Neutrophil (primary cell): ENCODE data around the gene RCAN1.

Experiments used
- H3K27ac ChIP-seq: fragments of 200-600 bp; sonication (generic); 2 replicates; pipeline ENCODE4 v1.5.1; 2016; ENCODE audit warnings: mild to moderate bottlenecking, moderate library complexity
- H3K27me3 ChIP-seq: fragments of 200-600 bp; sonication (generic); 2 replicates; pipeline ENCODE4 v1.6.0; 2016; ENCODE audit warnings: mild to moderate bottlenecking
- H3K36me3 ChIP-seq: fragments of 200-600 bp; sonication (generic); 2 replicates; pipeline ENCODE4 v1.5.1; 2017
- H3K4me1 ChIP-seq, 2 experiments: fragments of 200-600 bp in 1 of 2; sonication (generic) in 1 of 2; 1 replicate in 1 of 2; 2 replicates in 1 of 2; pipeline versions ENCODE4 v1.5.1 to v1.6.1; 2013 to 2016; ENCODE audit warnings: low read depth in 1 of 2, low read length in 1 of 2, mild to moderate bottlenecking in 1 of 2, moderate library complexity in 1 of 2; ENCODE audit not compliant: control insufficient read depth in 1 of 2, insufficient read depth in 1 of 2
- H3K4me3 ChIP-seq, 2 experiments: fragments of 200-600 bp in 1 of 2; sonication (generic) in 1 of 2; 1 replicate in 1 of 2; 2 replicates in 1 of 2; pipeline ENCODE4 v1.5.1; 2013 to 2016; ENCODE audit warnings: low read depth in 1 of 2, low read length in 1 of 2, mild to moderate bottlenecking in 1 of 2, moderate library complexity in 1 of 2
- H3K9me3 ChIP-seq: fragments of 200-600 bp; sonication (generic); 2 replicates; pipeline ENCODE4 v1.5.1; 2016
- TF ChIP-seq, protein P1 (sequence below): fragments of 200-600 bp; sonication (generic); IDR thresholded peaks from 2 replicates; pipeline ENCODE4 v1.5.1; 2016; ENCODE audit warnings: antibody characterized with exemption

Gene RCAN1

DNA sequence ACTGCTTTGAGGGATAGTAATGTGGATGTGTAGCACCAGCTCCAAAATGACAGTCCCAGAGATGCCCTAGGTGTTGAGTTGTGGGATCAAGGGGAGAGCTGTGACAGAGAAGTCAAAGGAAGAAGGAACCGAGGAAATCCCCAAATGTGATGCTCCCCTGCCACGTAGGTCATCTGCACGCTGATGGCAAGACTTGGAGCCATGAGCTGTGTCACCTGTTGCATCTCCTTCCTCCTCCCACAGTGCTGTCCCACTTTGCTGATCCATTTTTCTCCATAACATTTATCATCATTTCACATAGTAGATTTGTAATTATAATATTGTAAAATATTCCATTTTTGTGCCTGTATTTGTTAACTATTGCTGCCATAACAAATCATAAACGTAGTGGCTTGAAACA, 17.6 kb upstream of the RCAN1 start:
- Histone ChIP-seq H3K4me3 (no peak overlapping the region), H3K36me3 (no peaks in the 10 kb centered on the region), H3K9me3 (no peaks in the 10 kb centered on the region), H3K27ac (no peak overlapping the region), H3K4me1 (no peaks in the 10 kb centered on the region), H3K27me3 (peaks cover 4% of the 10 kb centered on the region)
- TF ChIP-seq, protein P1, sequence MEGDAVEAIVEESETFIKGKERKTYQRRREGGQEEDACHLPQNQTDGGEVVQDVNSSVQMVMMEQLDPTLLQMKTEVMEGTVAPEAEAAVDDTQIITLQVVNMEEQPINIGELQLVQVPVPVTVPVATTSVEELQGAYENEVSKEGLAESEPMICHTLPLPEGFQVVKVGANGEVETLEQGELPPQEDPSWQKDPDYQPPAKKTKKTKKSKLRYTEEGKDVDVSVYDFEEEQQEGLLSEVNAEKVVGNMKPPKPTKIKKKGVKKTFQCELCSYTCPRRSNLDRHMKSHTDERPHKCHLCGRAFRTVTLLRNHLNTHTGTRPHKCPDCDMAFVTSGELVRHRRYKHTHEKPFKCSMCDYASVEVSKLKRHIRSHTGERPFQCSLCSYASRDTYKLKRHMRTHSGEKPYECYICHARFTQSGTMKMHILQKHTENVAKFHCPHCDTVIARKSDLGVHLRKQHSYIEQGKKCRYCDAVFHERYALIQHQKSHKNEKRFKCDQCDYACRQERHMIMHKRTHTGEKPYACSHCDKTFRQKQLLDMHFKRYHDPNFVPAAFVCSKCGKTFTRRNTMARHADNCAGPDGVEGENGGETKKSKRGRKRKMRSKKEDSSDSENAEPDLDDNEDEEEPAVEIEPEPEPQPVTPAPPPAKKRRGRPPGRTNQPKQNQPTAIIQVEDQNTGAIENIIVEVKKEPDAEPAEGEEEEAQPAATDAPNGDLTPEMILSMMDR = no peak

DNA sequence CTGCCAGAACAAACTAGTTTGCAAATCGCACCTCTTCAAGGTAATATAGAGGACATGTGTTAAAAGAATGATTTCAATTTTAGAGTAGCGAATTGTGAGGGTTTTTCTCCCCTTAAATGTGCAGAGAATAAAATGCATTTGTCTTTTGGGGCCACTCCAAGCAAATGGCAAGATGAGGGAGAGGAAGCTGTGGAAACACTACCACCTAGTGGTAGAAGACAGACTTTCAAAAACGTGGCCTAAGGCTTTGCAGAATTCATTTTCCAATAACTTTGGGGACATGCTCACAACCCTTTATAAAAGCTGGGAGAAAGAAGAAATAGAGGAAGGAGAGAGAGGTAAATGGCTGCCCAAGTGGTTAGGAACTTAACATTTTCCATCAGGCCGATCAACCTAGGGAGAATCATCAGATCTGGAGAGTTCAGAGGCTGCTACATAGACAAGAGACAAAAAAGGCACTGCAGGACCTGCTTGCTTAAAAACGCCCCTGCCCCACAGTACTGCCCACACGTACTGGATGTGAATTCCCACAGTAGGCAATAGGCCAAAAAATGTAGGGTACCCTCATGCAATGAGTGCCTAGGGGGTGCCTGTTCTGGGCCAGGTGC, 15.7 kb upstream of the RCAN1 start:
- Histone ChIP-seq H3K4me1 (no peaks in the 10 kb centered on the region), H3K27me3 (peaks cover 4% of the 10 kb centered on the region), H3K9me3 (no peaks in the 10 kb centered on the region), H3K4me3 (no peak overlapping the region), H3K27ac (no peak overlapping the region), H3K36me3 (no peaks in the 10 kb centered on the region)
- TF ChIP-seq, protein P1 = peak; percentile 79

DNA sequence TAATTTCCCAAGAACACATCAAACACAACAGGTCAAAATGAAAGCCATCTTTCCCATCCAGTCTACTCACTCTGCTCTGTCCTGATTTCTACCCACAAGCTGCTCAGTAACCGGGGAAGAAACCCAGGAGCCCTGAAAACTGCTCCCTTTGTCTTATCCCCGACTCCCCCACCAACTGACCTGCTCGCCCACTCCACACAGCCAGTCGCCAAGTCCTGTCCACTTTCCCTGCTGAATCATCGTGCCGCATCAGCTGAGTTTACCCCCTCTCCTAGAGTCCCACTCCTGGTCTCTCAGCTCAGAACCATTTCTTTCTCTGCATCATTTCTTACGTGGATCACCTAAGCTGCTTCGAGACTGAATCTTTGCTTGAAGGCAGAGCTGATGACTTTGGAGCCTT, 11.2 kb upstream of the RCAN1 start:
- H3K4me1 ChIP-seq = no peaks in the 10 kb centered on the region
- no peaks in the 10 kb centered on the region for H3K36me3 ChIP-seq
- H3K27me3 ChIP-seq = no peaks in the 10 kb centered on the region
- H3K4me3 ChIP-seq = no peak overlapping the region
- H3K9me3 ChIP-seq = no peaks in the 10 kb centered on the region
- TF ChIP-seq, protein P1 = no peak
- H3K27ac ChIP-seq = no peak overlapping the region

DNA sequence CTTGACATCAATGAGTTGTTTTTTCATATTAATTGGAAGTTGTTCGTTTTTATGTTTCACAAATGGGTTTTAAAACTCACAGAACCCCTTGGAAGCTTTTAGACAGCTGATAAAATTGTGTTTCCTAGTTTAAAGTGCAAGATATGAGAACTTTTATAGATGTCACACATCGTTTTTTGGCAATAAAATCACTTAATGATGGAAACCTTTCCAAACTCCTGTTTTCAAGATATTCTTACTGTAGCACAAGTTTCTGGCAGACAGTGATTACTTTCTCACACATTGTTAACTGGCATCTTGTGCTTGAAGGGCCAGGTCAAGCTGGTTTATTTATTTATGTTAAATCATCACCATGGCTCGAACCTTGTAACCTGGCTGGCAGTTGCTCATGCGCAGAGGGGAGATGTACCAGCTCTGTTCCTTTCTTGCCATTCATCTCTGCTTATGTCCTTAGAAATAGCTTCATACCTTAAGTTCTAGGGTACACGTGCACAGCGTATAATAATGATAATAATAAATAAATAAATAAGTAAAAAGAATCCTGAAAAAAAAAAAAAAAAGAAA, 10.2 kb upstream of the RCAN1 start:
- Histone ChIP-seq H3K4me1 (no peaks in the 10 kb centered on the region), H3K9me3 (no peaks in the 10 kb centered on the region), H3K36me3 (no peaks in the 10 kb centered on the region), H3K27ac (no peak overlapping the region), H3K4me3 (no peak overlapping the region), H3K27me3 (no peaks in the 10 kb centered on the region)
- TF ChIP-seq, protein P1 = no peak

GRCh38 chr21:34623516-34623915, 8.6 kb upstream of the RCAN1 start:
- Histone ChIP-seq H3K27ac (no peak overlapping the region), H3K27me3 (no peaks in the 10 kb centered on the region), H3K4me1 (peaks cover 9 to 10% of the 10 kb centered on the region in 2 experiments), H3K4me3 (no peak overlapping the region), H3K9me3 (no peaks in the 10 kb centered on the region), H3K36me3 (no peaks in the 10 kb centered on the region)
- TF ChIP-seq, protein P1 = no peak
